ENCODE measurements around the gene NT5C.
"Not testable (repeated sequence)": the region's sequence is repeated elsewhere in the genome, so short reads cannot be mapped to it uniquely, and the experiment has no call there.

NT5C gene

GRCh38 chr17:75163074-75163473 lies 31.5 kb upstream of the NT5C start:
- no peak for TF ChIP-seq CTCF (IDR thresholded peaks at IDR 0.05; ENCODE audit: low read depth, low read length)
- no peak overlapping the region for H3K4me3 ChIP-seq (ENCODE audit: low read depth, low read length)

GRCh38 chr17:75160211-75160610 lies 28.7 kb upstream of the NT5C start:
- no peak overlapping the region for H3K4me3 ChIP-seq (ENCODE audit: low read depth, low read length)
- TF ChIP-seq CTCF (IDR thresholded peaks at IDR 0.05; ENCODE audit: low read depth, low read length) = no peak

GRCh38 chr17:75159196-75160031 lies 27.9 kb upstream of the NT5C start:
- H3K4me3 ChIP-seq (ENCODE audit: low read depth, low read length) = no peak overlapping the region
- no peak for TF ChIP-seq CTCF (IDR thresholded peaks at IDR 0.05; ENCODE audit: low read depth, low read length)

GRCh38 chr17:75158480-75158879 lies 26.9 kb upstream of the NT5C start:
- H3K4me3 ChIP-seq (ENCODE audit: low read depth, low read length) = not testable (repeated sequence)

GRCh38 chr17:75155191-75155601 lies 23.7 kb upstream of the NT5C start:
- H3K4me3 ChIP-seq (ENCODE audit: low read depth, low read length) = no peak overlapping the region
- TF ChIP-seq CTCF (IDR thresholded peaks at IDR 0.05; ENCODE audit: low read depth, low read length) = no peak

GRCh38 chr17:75154195-75155106 lies 22.9 kb upstream of the NT5C start, which contains the start of gene JPT1:
JPT1 (minus strand) TSS chr17:75154512; CDS start chr17:75154397, 115 bp downstream.
- H3K4me3 ChIP-seq (ENCODE audit: low read depth, low read length) = peak within 1 kb of the TSS; percentile 77
- TF ChIP-seq CTCF (IDR thresholded peaks at IDR 0.05; ENCODE audit: low read depth, low read length) = no peak

- no peak for TF ChIP-seq CTCF (IDR thresholded peaks at IDR 0.05; ENCODE audit: low read depth, low read length)
- H3K4me3 ChIP-seq (ENCODE audit: low read depth, low read length) = peak overlapping the region; percentile 77
Observed at GRCh38 chr17:75153780-75154194, 22.2 kb upstream of the NT5C start.

All from WI38 (cell line).